ENCODE measurements around the gene TPSG1.

DNA sequence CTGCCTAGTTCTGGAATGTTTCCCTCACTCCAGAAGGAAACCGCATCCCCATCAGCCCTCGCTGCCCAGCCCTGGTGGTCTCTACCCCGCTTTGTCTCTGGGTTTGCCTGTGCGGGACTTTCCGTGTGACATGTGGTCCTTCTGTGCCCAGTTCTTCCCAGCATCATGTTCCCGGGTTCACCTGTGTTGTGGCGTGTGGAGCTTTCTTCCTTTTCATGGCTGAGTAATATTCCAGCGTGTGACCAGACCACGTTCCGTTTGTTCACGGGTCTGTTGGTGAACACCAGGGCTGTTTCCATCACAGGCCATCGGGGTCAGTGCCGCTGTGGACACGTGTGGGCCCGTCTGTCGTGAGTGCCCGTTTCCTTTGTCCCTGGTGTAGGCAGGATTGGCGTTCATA, 40.1 kb downstream of the TPSG1 start:
- TF ChIP-seq, protein P1, sequence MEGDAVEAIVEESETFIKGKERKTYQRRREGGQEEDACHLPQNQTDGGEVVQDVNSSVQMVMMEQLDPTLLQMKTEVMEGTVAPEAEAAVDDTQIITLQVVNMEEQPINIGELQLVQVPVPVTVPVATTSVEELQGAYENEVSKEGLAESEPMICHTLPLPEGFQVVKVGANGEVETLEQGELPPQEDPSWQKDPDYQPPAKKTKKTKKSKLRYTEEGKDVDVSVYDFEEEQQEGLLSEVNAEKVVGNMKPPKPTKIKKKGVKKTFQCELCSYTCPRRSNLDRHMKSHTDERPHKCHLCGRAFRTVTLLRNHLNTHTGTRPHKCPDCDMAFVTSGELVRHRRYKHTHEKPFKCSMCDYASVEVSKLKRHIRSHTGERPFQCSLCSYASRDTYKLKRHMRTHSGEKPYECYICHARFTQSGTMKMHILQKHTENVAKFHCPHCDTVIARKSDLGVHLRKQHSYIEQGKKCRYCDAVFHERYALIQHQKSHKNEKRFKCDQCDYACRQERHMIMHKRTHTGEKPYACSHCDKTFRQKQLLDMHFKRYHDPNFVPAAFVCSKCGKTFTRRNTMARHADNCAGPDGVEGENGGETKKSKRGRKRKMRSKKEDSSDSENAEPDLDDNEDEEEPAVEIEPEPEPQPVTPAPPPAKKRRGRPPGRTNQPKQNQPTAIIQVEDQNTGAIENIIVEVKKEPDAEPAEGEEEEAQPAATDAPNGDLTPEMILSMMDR (IDR thresholded peaks at IDR 0.05) = no peak
- no peak for TF ChIP-seq POLR2A (IDR thresholded peaks at IDR 0.05)
